GM21381 (cell line): ENCODE data around the gene WDR1.

Experiments used
- ATAC-seq: cut with Tn5 transposase; IDR thresholded peaks from one replicate; pipeline ENCODE4 v1.9.1; 2021; ENCODE audit warnings: mild to moderate bottlenecking, moderate library complexity; ENCODE audit not compliant: unreplicated experiment

WDR1 gene

GRCh38 chr4:10115271-10115796 lies 1.3 kb downstream of the WDR1 start:
- ATAC-seq, result no peak

GRCh38 chr4:10114607-10115006 lies 2.0 kb downstream of the WDR1 start:
- no peak for ATAC-seq

- ATAC-seq, result no peak
These were observed 2.5 kb downstream of the WDR1 start for GRCh38 chr4:10114147-10114546.

- no peak for ATAC-seq
These were observed 3.1 kb downstream of the WDR1 start for GRCh38 chr4:10113362-10114047.

GRCh38 chr4:10112658-10113284 lies 3.8 kb downstream of the WDR1 start:
- ATAC-seq, result no peak

- no peak for ATAC-seq
These were observed 5.4 kb downstream of the WDR1 start for GRCh38 chr4:10111067-10111801.

- ATAC-seq, result no peak
These were observed 6.5 kb downstream of the WDR1 start for GRCh38 chr4:10109995-10110670.

- no peak for ATAC-seq
These were observed 7.5 kb downstream of the WDR1 start for GRCh38 chr4:10108818-10109783.

GRCh38 chr4:10108391-10108790 lies 8.2 kb downstream of the WDR1 start:
- ATAC-seq, result no peak

GRCh38 chr4:10107111-10108091 lies 9.2 kb downstream of the WDR1 start:
- ATAC-seq, result no peak

- ATAC-seq, result no peak
These were observed 10.1 kb downstream of the WDR1 start for GRCh38 chr4:10106421-10107039.

- ATAC-seq, result no peak
These were observed 10.7 kb downstream of the WDR1 start for GRCh38 chr4:10105920-10106319.

GRCh38 chr4:10105421-10105820 lies 11.2 kb downstream of the WDR1 start:
- no peak for ATAC-seq

- no peak for ATAC-seq
These were observed 11.7 kb downstream of the WDR1 start for GRCh38 chr4:10104991-10105276.

GRCh38 chr4:10104211-10104990 lies 12.2 kb downstream of the WDR1 start:
- no peak for ATAC-seq

GRCh38 chr4:10102474-10103332 lies 13.9 kb downstream of the WDR1 start:
- ATAC-seq, result no peak
